ENCODE results near the gene SLC27A1. TPM values are rescaled to one million over a fixed set of nuclear protein-coding genes. Genes with fewer than 3 reads are reported as not detected.

Gene SLC27A1
- total and polyA plus RNA-seq, 9 of the 15 experiments (the other 6 are each of a cell fraction or from before 2014, with no cell fraction given): 0.06 to 3.0 (median 1.1) TPM

DNA sequence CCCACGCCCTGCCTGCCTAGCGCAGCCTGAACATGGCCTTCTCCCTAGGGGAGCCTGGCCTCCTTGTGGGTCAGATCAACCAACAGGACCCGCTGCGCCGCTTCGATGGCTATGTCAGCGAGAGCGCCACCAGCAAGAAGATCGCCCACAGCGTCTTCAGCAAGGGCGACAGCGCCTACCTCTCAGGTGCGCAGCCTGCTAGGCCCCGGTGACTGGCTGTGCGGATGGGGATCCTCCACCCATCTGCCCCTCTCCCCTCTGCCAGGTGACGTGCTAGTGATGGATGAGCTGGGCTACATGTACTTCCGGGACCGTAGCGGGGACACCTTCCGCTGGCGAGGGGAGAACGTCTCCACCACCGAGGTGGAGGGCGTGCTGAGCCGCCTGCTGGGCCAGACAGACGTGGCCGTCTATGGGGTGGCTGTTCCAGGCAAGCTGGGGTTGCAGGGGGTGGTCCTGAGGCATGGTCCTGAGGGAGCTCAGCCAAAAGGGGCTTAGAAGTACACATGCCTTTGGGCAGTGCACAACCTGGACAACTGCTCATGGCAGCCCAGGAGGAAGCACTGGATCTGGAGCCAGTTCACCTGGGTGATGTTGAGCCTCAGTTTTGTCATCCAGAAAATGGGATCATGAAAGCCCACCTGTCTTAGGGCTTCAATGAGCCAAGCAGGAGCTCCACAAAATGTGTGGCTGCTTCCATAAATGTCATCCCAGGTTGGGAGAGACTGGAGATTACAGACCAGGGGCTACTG, 30.3 kb downstream of the SLC27A1 start:
- ChIA-PET POLR2A (interaction anchor here (0.8 kb wide), 1 partner anchor 11 kb away, joined by 3 read pairs; the partner anchor contains the start of gene PGLS), CTCF (ENCODE audit: low intra/inter-chr PET ratio) (no interaction called here)
- DNase-seq (ENCODE audit: extremely low read depth in 1 of 4, low spot score in 3 of 4): no peak
- H3K36me3 ChIP-seq (ENCODE audit: control insufficient read depth, insufficient read depth, low read length): peaks cover 5% of the 10 kb centered on the region; the same call in 1 of the 3 replicates
- WGBS (ENCODE audit: insufficient coverage, low coverage, missing lambda C conversion rate): 89% methylated on average over 25 of the region's 27 CpGs
- intact Hi-C loops (cut with micrococcal nuclease): no loop called here
- no peak overlapping the region for H3K27ac ChIP-seq (ENCODE audit: extremely low read depth, low read depth, low read length)
- H3K27me3 ChIP-seq (ENCODE audit: control insufficient read depth in 2 of 2, insufficient read depth in 2 of 2, low read length in 2 of 2): no peaks in the 10 kb centered on the region
- H4K20me1 ChIP-seq (replicated peaks; ENCODE audit: control insufficient read depth, insufficient read depth, low read length): no peaks in the 10 kb centered on the region; the same call in 1 of the 2 replicates
- no peaks in the 10 kb centered on the region for H3K79me2 ChIP-seq (ENCODE audit: control insufficient read depth, insufficient read depth, low read length)
- H3K4me1 ChIP-seq (replicated peaks in 1 of 2; ENCODE audit: control insufficient read depth in 2 of 2, insufficient read depth in 2 of 2, low read length in 2 of 2): peaks cover 6 to 47% of the 10 kb centered on the region in 2 experiments; a peak in 3 of 5 replicates
- no peaks in the 10 kb centered on the region for H3K9me1 ChIP-seq (ENCODE audit: control insufficient read depth, insufficient read depth, low read length)
- no peak overlapping the region for H3K4me3 ChIP-seq
- no peaks in the 10 kb centered on the region for H3K9me3 ChIP-seq (replicated peaks; ENCODE audit: control insufficient read depth, insufficient read depth, low read depth, low read length)
- no TSS peak for BruUV-seq (replicated peaks)
- FAIRE-seq: no peak
- no peak overlapping the region for H3K4me2 ChIP-seq (ENCODE audit: insufficient read depth, low read length)
- peak overlapping the region in 1 of 2 experiments; percentile 80; a peak in 2 of 4 replicates for H3K9ac ChIP-seq (ENCODE audit: insufficient read depth in 1 of 2, low read depth in 2 of 2, low read length in 2 of 2)
- in situ Hi-C loops (cut with MboI): no loop called here
- H2AFZ ChIP-seq (ENCODE audit: low read depth, low read length): no peak overlapping the region
- no peak for ATAC-seq
- TF ChIP-seq ZNF212 (CRISPR knock-in tag; IDR thresholded peaks at IDR 0.05) (no peak), BCOR (IDR thresholded peaks at IDR 0.05) (peak; percentile 87), FOXA3 (CRISPR knock-in tag; conservative IDR thresholded peaks at IDR 0.05 in 1 of 2, IDR thresholded peaks at IDR 0.05 in 1 of 2) (no peak), POLR2G (IDR thresholded peaks at IDR 0.05; ENCODE audit: low read depth, low read length) (peak; percentile 58), ZBTB17 (CRISPR knock-in tag; IDR thresholded peaks at IDR 0.05) (no peak), ELF4 (CRISPR knock-in tag; IDR thresholded peaks at IDR 0.05) (no peak), TGIF2 (CRISPR knock-in tag; IDR thresholded peaks at IDR 0.05) (no peak), FOXO4 (CRISPR knock-in tag; IDR thresholded peaks at IDR 0.05) (no peak), RBM25 (IDR thresholded peaks at IDR 0.05; ENCODE audit: low read depth, low read length, severe bottlenecking) (peak; percentile 86), ELF1 (tag; IDR thresholded peaks at IDR 0.05) (no peak), KDM1A (IDR thresholded peaks at IDR 0.05) (peak; percentile 18 to 66; a peak in 2 of 4 replicates), E2F1 (CRISPR knock-in tag; IDR thresholded peaks at IDR 0.05) (no peak), ADNP (tag; IDR thresholded peaks at IDR 0.05) (0 out of 2 replicates have a peak, but pooled peaks have one; percentile 39)
- TF ChIP-seq, protein P1, sequence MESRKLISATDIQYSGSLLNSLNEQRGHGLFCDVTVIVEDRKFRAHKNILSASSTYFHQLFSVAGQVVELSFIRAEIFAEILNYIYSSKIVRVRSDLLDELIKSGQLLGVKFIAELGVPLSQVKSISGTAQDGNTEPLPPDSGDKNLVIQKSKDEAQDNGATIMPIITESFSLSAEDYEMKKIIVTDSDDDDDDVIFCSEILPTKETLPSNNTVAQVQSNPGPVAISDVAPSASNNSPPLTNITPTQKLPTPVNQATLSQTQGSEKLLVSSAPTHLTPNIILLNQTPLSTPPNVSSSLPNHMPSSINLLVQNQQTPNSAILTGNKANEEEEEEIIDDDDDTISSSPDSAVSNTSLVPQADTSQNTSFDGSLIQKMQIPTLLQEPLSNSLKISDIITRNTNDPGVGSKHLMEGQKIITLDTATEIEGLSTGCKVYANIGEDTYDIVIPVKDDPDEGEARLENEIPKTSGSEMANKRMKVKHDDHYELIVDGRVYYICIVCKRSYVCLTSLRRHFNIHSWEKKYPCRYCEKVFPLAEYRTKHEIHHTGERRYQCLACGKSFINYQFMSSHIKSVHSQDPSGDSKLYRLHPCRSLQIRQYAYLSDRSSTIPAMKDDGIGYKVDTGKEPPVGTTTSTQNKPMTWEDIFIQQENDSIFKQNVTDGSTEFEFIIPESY (CRISPR knock-in tag; IDR thresholded peaks at IDR 0.05): peak; percentile 93
